B cell (primary cell): ENCODE results near the gene DPYSL4. TPM values are rescaled to one million over a fixed set of nuclear protein-coding genes. Genes with fewer than 3 reads are reported as not detected.

Source experiments
- ATAC-seq: fragments of 200-7000 bp; cut with Tn5 transposase; one replicate; pipeline ENCODE4 v1.10.0; 2021; ENCODE audit warnings: low read depth, mild to moderate bottlenecking, moderate number of reproducible peaks, moderate library complexity
- CTCF ChIA-PET: fragments of 350-600 bp; sonication (Branson Sonifier 250); formaldehyde crosslinking; loops from one replicate; lab custom pipeline; 2021; ENCODE audit warnings: antibody characterized with exemption, inconsistent platforms; lab: Charles Lee
- POLR2A ChIA-PET: fragments of 350-600 bp; sonication (Branson Sonifier 250); formaldehyde crosslinking; loops from one replicate; lab custom pipeline; 2021; ENCODE audit warnings: antibody characterized with exemption; lab: Charles Lee
- DNase-seq: peaks from one replicate; pipeline ENCODE4 v3.0.0; 2013
- H2AFZ ChIP-seq: 2 replicates; pipeline ENCODE4 v1.6.1; 2012; ENCODE audit warnings: mild to moderate bottlenecking, low read depth, low read length; ENCODE audit not compliant: insufficient read depth, poor library complexity, severe bottlenecking
- H3K27ac ChIP-seq, 2 donors: 1 replicate in 1 of 2; 2 replicates in 1 of 2; pipeline ENCODE4 v1.5.1; 2012 to 2013; ENCODE audit warnings: low read length in 2 of 2, mild to moderate bottlenecking in 2 of 2, moderate library complexity in 1 of 2
- H3K27me3 ChIP-seq, 4 experiments: fragments of 200-600 bp in 1 of 4; sonication (generic) in 1 of 4; replicated peaks in 1 of 4; 1 replicate in 2 of 4; 2 replicates in 2 of 4; pipeline versions ENCODE4 v1.6.1 to v1.7.0; 2013 to 2016; ENCODE audit warnings: low read length in 3 of 4, mild to moderate bottlenecking in 2 of 4, mixed read lengths in 1 of 4, moderate library complexity in 1 of 4; ENCODE audit not compliant: insufficient read depth in 4 of 4, control insufficient read depth in 3 of 4; ENCODE audit errors: control extremely low read depth in 1 of 4
- H3K36me3 ChIP-seq, 2 experiments: replicated peaks in 1 of 2; 1 replicate in 1 of 2; 2 replicates in 1 of 2; pipeline versions ENCODE4 v1.6.1 to v1.7.1; 2013; ENCODE audit warnings: low read length in 1 of 2; ENCODE audit not compliant: insufficient read depth in 2 of 2, control insufficient read depth in 1 of 2; ENCODE audit errors: control extremely low read depth in 1 of 2, extremely low read depth in 1 of 2
- H3K4me1 ChIP-seq, 2 donors: fragments of 200-600 bp in 1 of 2; sonication (generic) in 1 of 2; 1 replicate in 1 of 2; 2 replicates in 1 of 2; pipeline versions ENCODE4 v1.5.1 to v1.6.1; 2013 to 2017; ENCODE audit warnings: low read length in 2 of 2; ENCODE audit not compliant: control insufficient read depth in 2 of 2, insufficient read depth in 2 of 2
- H3K4me2 ChIP-seq: replicated peaks from 2 replicates; pipeline ENCODE3; 2012; ENCODE audit warnings: mild to moderate bottlenecking, low read depth, low read length; ENCODE audit not compliant: poor library complexity, severe bottlenecking
- H3K4me3 ChIP-seq, 5 experiments: fragments of 200-600 bp in 1 of 5; sonication (generic) in 1 of 5; 1 replicate in 3 of 5; 2 replicates in 2 of 5; pipeline versions ENCODE4 v1.5.1 to v1.7.0; 2011 to 2016; ENCODE audit warnings: low read length in 4 of 5, mild to moderate bottlenecking in 4 of 5, low read depth in 2 of 5, control low read depth in 1 of 5, moderate library complexity in 1 of 5; ENCODE audit not compliant: insufficient read depth in 1 of 5; ENCODE audit errors: control extremely low read depth in 1 of 5, extremely low read depth in 1 of 5
- H3K79me2 ChIP-seq: fragments of 200-600 bp; sonication (generic); one replicate; pipeline ENCODE4 v1.6.0; 2016; ENCODE audit warnings: low read length; ENCODE audit not compliant: control insufficient read depth, insufficient read depth
- H3K9ac ChIP-seq: fragments of 200-600 bp; sonication (generic); 2 replicates; pipeline ENCODE4 v1.6.1; 2017; ENCODE audit warnings: mild to moderate bottlenecking, low read length, moderate library complexity
- H3K9me3 ChIP-seq, 3 donors: one replicate each; pipeline versions ENCODE4 v1.6.1 to v1.7.1; 2013; ENCODE audit warnings: low read length in 2 of 3; ENCODE audit not compliant: control insufficient read depth in 2 of 3, insufficient read depth in 1 of 3; ENCODE audit errors: control extremely low read depth in 1 of 3
- H4K20me1 ChIP-seq: 2 replicates; pipeline ENCODE4 v1.6.0; 2012; ENCODE audit warnings: mild to moderate bottlenecking, low read length; ENCODE audit not compliant: insufficient read depth, control insufficient read depth, poor library complexity, severe bottlenecking
- H3K27ac Mint-ChIP-seq: one replicate; pipeline ENCODE4 v1.8.0; 2021; ENCODE audit warnings: mixed read lengths
- H3K27me3 Mint-ChIP-seq: one replicate; pipeline ENCODE4 v1.8.0; 2021; ENCODE audit warnings: mixed read lengths
- H3K4me1 Mint-ChIP-seq: one replicate; pipeline ENCODE4 v1.8.0; 2021; ENCODE audit warnings: mixed read lengths
- H3K4me3 Mint-ChIP-seq: one replicate; pipeline ENCODE4 v1.8.0; 2021; ENCODE audit warnings: mixed read lengths
- H3K9me3 Mint-ChIP-seq: one replicate; pipeline ENCODE4 v1.8.0; 2022; ENCODE audit warnings: mixed read lengths; ENCODE audit not compliant: insufficient read depth
- CTCF ChIP-seq: fragments of 200-600 bp; IDR thresholded peaks from one replicate; pipeline ENCODE4 v1.8.0; 2022; ENCODE audit warnings: antibody characterized with exemption, mild to moderate bottlenecking
- EZH2 ChIP-seq: IDR thresholded peaks from 2 replicates; pipeline ENCODE4 v1.6.1; 2012; ENCODE audit warnings: borderline replicate concordance, low read depth, mild to moderate bottlenecking, moderate library complexity, low read length; ENCODE audit not compliant: insufficient read depth, poor library complexity, severe bottlenecking
- WGBS: methylation state at CpG from one replicate; pipeline ENCODE4 v1.1.5; 2013; ENCODE audit warnings: missing lambda C conversion rate; ENCODE audit not compliant: insufficient coverage; 5-methylcytosine and 5-hydroxymethylcytosine counted together
- intact Hi-C: fragments of 100-400 bp; cut with micrococcal nuclease; formaldehyde crosslinking; loops from one replicate; pipeline ENCODE4 v1.10.0; 2022
- polyA plus RNA-seq: library from polyadenylated mRNA; depleted of rRNA; stranded (reverse); fragments of >200 nt; gene quantifications from 2 replicates; pipeline ENCODE4 v1.2.3, GENCODE V29; 2012
- total RNA-seq, 2 donors: library from RNA; stranded (reverse); fragments of 120-200 nt in 1 of 2; gene quantifications; 1 replicate in 1 of 2; 2 replicates in 1 of 2; pipeline versions ENCODE4 v1.2.3 to v1.2.4, GENCODE V29; 2013 to 2022

DPYSL4 gene
- total and polyA plus RNA-seq, 2 donors (not counting 1 experiment from before 2014, with no cell fraction given): 0.03 to 0.22 TPM

DNA sequence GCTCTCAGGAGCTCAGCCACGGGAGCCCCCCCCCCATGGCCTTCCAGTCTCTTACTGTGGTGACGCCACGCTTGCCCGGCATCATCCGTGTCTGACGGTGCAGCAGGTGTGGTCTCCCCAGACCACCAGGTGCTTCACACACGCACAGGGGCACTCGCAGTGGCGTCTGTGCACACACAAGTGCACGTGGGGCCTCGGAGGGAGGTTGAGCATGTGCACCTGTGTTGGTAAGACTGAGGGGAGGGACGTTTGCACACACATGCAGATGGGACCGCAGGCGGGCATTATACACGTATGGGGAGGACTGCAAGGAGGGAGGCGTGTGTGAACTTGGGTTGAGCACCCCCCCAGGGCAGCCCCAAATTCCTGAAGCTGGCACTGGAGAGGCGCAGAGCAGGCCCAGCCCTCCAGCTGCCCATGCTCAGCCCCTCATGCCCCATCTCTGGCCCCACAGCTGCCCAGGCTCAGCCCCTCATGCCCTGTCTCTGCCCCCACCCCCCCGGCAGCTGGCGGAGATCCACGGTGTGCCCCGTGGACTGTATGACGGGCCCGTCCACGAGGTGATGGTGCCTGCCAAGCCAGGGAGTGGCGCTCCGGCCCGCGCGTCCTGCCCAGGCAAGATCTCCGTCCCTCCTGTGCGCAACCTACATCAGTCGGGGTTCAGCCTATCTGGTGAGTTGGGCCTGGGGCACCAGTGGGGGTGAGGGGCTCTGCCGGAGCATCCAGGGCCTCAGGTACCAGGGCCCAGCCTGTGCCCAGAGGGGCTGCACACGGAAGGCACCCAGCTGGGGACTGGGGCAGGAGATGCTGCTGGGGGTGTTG lies 16.7 kb downstream of the DPYSL4 start:
- peaks cover 1% of the 10 kb centered on the region for H3K4me1 Mint-ChIP-seq
- Histone ChIP-seq H3K36me3 (no peaks in the 10 kb centered on the region), H3K9ac (no peak overlapping the region), H3K9me3 (no peaks in the 10 kb centered on the region), H3K4me3 (no peak overlapping the region), H3K4me2 (no peak overlapping the region), H2AFZ (no peak overlapping the region), H3K79me2 (no peaks in the 10 kb centered on the region), H3K4me1 (no peaks in the 10 kb centered on the region), H4K20me1 (no peaks in the 10 kb centered on the region), H3K27me3 (no peaks in the 10 kb centered on the region), H3K27ac (no peak overlapping the region)
- intact Hi-C loops: no loop called here
- POLR2A ChIA-PET: no interaction called here
- no peaks in the 10 kb centered on the region for H3K27me3 Mint-ChIP-seq
- TF ChIP-seq EZH2 (no peak), CTCF (no peak)
- H3K27ac Mint-ChIP-seq: no peak overlapping the region
- no peaks in the 10 kb centered on the region for H3K9me3 Mint-ChIP-seq
- no peak for ATAC-seq
- H3K4me3 Mint-ChIP-seq: no peak overlapping the region
- DNase-seq: no peak
- WGBS: 89% methylated on average over 30 of the region's 34 CpGs
- CTCF ChIA-PET: no interaction called here

DNA sequence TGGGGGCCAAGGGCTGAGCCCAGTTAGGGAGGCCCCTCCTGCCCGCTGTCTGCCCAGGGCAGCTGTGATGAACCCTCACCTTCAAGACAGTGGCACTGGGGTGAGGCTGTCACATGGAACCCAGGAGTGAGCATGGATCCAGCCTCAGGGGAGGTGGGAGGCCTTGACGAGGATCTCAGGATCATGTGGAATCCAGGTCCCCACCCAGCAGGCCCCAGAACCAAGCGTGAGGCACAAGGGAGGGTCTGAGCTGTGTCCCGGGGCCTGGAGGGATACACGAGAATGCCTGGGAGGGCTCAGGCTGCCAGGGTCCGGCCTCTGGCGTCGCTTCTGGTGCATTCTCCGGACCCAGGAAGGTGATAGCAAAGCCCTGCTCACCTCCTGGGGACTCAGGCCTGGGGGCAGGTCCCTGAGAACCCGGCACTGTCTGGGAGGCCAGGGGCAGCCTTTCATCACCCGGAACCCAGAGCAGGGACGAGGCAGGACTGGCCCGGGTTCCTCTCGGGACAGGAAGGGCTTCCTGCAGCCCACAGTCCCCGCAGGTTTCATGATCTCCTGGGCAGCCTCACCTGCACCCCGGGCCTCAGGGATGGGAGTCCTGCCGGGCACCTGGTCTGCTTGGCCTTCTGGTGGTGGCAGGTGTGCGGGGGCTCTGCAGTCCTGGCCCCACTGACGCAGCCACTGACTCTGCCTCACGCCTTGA lies 17.5 kb downstream of the DPYSL4 start:
- ChIA-PET CTCF (no interaction called here), POLR2A (no interaction called here)
- WGBS: 86% methylated on average over 20 of the region's 20 CpGs
- H3K36me3 ChIP-seq: no peaks in the 10 kb centered on the region
- H3K27ac ChIP-seq: no peak overlapping the region
- no peak for TF ChIP-seq EZH2
- no peak overlapping the region for H3K4me2 ChIP-seq
- ATAC-seq (no peak), DNase-seq (no peak)
- Mint-ChIP-seq H3K27me3 (no peaks in the 10 kb centered on the region), H3K4me3 (no peak overlapping the region), H3K27ac (no peak overlapping the region), H3K4me1 (peaks cover 5% of the 10 kb centered on the region), H3K9me3 (no peaks in the 10 kb centered on the region)
- no peak overlapping the region for H3K4me3 ChIP-seq
- H3K9ac ChIP-seq: no peak overlapping the region
- H4K20me1 ChIP-seq: no peaks in the 10 kb centered on the region
- no peaks in the 10 kb centered on the region for H3K79me2 ChIP-seq
- H3K4me1 ChIP-seq: no peaks in the 10 kb centered on the region
- H3K27me3 ChIP-seq: no peaks in the 10 kb centered on the region
- H2AFZ ChIP-seq: no peak overlapping the region
- no peaks in the 10 kb centered on the region for H3K9me3 ChIP-seq
- intact Hi-C loops: no loop called here
